ENCODE measurements around the gene TMEM132D. TPM values are rescaled to one million over a fixed set of nuclear protein-coding genes. Genes with fewer than 3 reads are reported as not detected.

The TMEM132D gene
- total RNA-seq, 1 donor from 2014 or later = not detected

- Mint-ChIP-seq H3K27me3 (ENCODE audit: low read depth, unreplicated experiment) (no peaks in the 10 kb centered on the region), H3K27ac (ENCODE audit: unreplicated experiment) (no peak overlapping the region), H3K36me3 (ENCODE audit: low read depth, unreplicated experiment) (no peaks in the 10 kb centered on the region), H3K4me3 (ENCODE audit: unreplicated experiment) (no peak overlapping the region), H3K4me1 (ENCODE audit: low read depth, unreplicated experiment) (no peaks in the 10 kb centered on the region), H3K9me3 (ENCODE audit: unreplicated experiment) (peaks cover 11% of the 10 kb centered on the region)
- DNase-seq (ENCODE audit: low read depth) = no peak
- Histone ChIP-seq H3K27me3 (ENCODE audit: insufficient read depth, low read length) (no peaks in the 10 kb centered on the region), H2AFZ (ENCODE audit: low read depth, low read length) (no peak overlapping the region), H3K4me1 (ENCODE audit: insufficient read depth, low read length) (no peaks in the 10 kb centered on the region), H3K9ac (ENCODE audit: low read length) (no peak overlapping the region), H4K20me1 (ENCODE audit: insufficient read depth, low read length) (no peaks in the 10 kb centered on the region), H3K4me3 (ENCODE audit: insufficient read depth, low read depth, low read length) (no peak overlapping the region), H3K79me2 (ENCODE audit: insufficient read depth, low read length) (no peaks in the 10 kb centered on the region), H3K27ac (ENCODE audit: low read depth, low read length) (no peak overlapping the region), H3K36me3 (ENCODE audit: insufficient read depth, low read length) (no peaks in the 10 kb centered on the region), H3K9me3 (ENCODE audit: insufficient read depth, low read depth, low read length) (peaks cover 4% of the 10 kb centered on the region), H3K4me2 (ENCODE audit: low read length) (no peak overlapping the region)
- FAIRE-seq = no peak
- no peak for TF ChIP-seq CTCF (IDR thresholded peaks at IDR 0.05; ENCODE audit: insufficient read depth, low read depth, low read length)
- no peak for TF ChIP-seq EZH2 (IDR thresholded peaks at IDR 0.05; ENCODE audit: insufficient read depth, low read length)
Observed at GRCh38 chr12:129762436-129762835, 141.4 kb downstream of the TMEM132D start.

- H3K4me3 Mint-ChIP-seq (ENCODE audit: unreplicated experiment) = no peak overlapping the region
- FAIRE-seq (no peak), DNase-seq (ENCODE audit: low read depth) (peak; percentile 82)
- Histone ChIP-seq H4K20me1 (ENCODE audit: insufficient read depth, low read length) (no peaks in the 10 kb centered on the region), H3K27ac (ENCODE audit: low read depth, low read length) (peak overlapping the region; percentile 72), H3K79me2 (ENCODE audit: insufficient read depth, low read length) (no peaks in the 10 kb centered on the region), H3K4me2 (ENCODE audit: low read length) (peak overlapping the region; percentile 30), H3K4me1 (ENCODE audit: insufficient read depth, low read length) (peaks cover 20% of the 10 kb centered on the region), H3K9me3 (ENCODE audit: insufficient read depth, low read depth, low read length) (no peaks in the 10 kb centered on the region), H3K4me3 (ENCODE audit: insufficient read depth, low read depth, low read length) (no peak overlapping the region), H3K9ac (ENCODE audit: low read length) (peak overlapping the region; percentile 38), H3K36me3 (ENCODE audit: insufficient read depth, low read length) (no peaks in the 10 kb centered on the region), H2AFZ (ENCODE audit: low read depth, low read length) (no peak overlapping the region), H3K27me3 (ENCODE audit: insufficient read depth, low read length) (no peaks in the 10 kb centered on the region)
- H3K4me1 Mint-ChIP-seq (ENCODE audit: low read depth, unreplicated experiment) = no peaks in the 10 kb centered on the region
- H3K36me3 Mint-ChIP-seq (ENCODE audit: low read depth, unreplicated experiment) = no peaks in the 10 kb centered on the region
- TF ChIP-seq CTCF (IDR thresholded peaks at IDR 0.05; ENCODE audit: insufficient read depth, low read depth, low read length) (no peak), EZH2 (IDR thresholded peaks at IDR 0.05; ENCODE audit: insufficient read depth, low read length) (no peak)
- H3K27ac Mint-ChIP-seq (ENCODE audit: unreplicated experiment) = no peak overlapping the region
- H3K27me3 Mint-ChIP-seq (ENCODE audit: low read depth, unreplicated experiment) = no peaks in the 10 kb centered on the region
- H3K9me3 Mint-ChIP-seq (ENCODE audit: unreplicated experiment) = peaks cover 4% of the 10 kb centered on the region
Observed at GRCh38 chr12:129753586-129753985, 150.2 kb downstream of the TMEM132D start.

GRCh38 chr12:129750421-129750820, 153.4 kb downstream of the TMEM132D start:
- Histone ChIP-seq H4K20me1 (ENCODE audit: insufficient read depth, low read length) (no peaks in the 10 kb centered on the region), H3K4me1 (ENCODE audit: insufficient read depth, low read length) (peaks cover 20% of the 10 kb centered on the region), H2AFZ (ENCODE audit: low read depth, low read length) (no peak overlapping the region), H3K36me3 (ENCODE audit: insufficient read depth, low read length) (no peaks in the 10 kb centered on the region), H3K79me2 (ENCODE audit: insufficient read depth, low read length) (no peaks in the 10 kb centered on the region), H3K4me3 (ENCODE audit: insufficient read depth, low read depth, low read length) (no peak overlapping the region), H3K9me3 (ENCODE audit: insufficient read depth, low read depth, low read length) (no peaks in the 10 kb centered on the region), H3K9ac (ENCODE audit: low read length) (no peak overlapping the region), H3K27ac (ENCODE audit: low read depth, low read length) (no peak overlapping the region), H3K27me3 (ENCODE audit: insufficient read depth, low read length) (no peaks in the 10 kb centered on the region), H3K4me2 (ENCODE audit: low read length) (no peak overlapping the region)
- TF ChIP-seq CTCF (IDR thresholded peaks at IDR 0.05; ENCODE audit: insufficient read depth, low read depth, low read length) (no peak), EZH2 (IDR thresholded peaks at IDR 0.05; ENCODE audit: insufficient read depth, low read length) (no peak)
- H3K27me3 Mint-ChIP-seq (ENCODE audit: low read depth, unreplicated experiment) = no peaks in the 10 kb centered on the region
- H3K27ac Mint-ChIP-seq (ENCODE audit: unreplicated experiment) = no peak overlapping the region
- no peak for FAIRE-seq
- H3K4me1 Mint-ChIP-seq (ENCODE audit: low read depth, unreplicated experiment) = no peaks in the 10 kb centered on the region
- no peak overlapping the region for H3K4me3 Mint-ChIP-seq (ENCODE audit: unreplicated experiment)
- H3K36me3 Mint-ChIP-seq (ENCODE audit: low read depth, unreplicated experiment) = no peaks in the 10 kb centered on the region
- DNase-seq (ENCODE audit: low read depth) = peak; percentile 27
- H3K9me3 Mint-ChIP-seq (ENCODE audit: unreplicated experiment) = no peaks in the 10 kb centered on the region

Measured in astrocyte (in vitro differentiated cells and primary cell).